ENCODE results near the gene LY6G5C.
"Not testable (repeated sequence)": the region's sequence is repeated elsewhere in the genome, so short reads cannot be mapped to it uniquely, and the experiment has no call there.

Gene LY6G5C

GRCh38 chr6:31715022-31715958 is 34.4 kb upstream of the LY6G5C start, which contains the start of gene LY6G6D:
LY6G6D (plus strand) TSS chr6:31715348; CDS start chr6:31715356, 8 bp downstream.
- no peak for DNase-seq

- DNase-seq = no peak
These were observed 33.3 kb upstream of the LY6G5C start for GRCh38 chr6:31713991-31714684.

- DNase-seq = no peak
These were observed 32.6 kb upstream of the LY6G5C start for GRCh38 chr6:31713465-31713864.

- DNase-seq = peak; percentile 21
These were observed 31.4 kb upstream of the LY6G5C start for GRCh38 chr6:31712296-31712695.

GRCh38 chr6:31711233-31711632 is 30.4 kb upstream of the LY6G5C start:
- no peak for DNase-seq

- DNase-seq = no peak
These were observed 29.8 kb upstream of the LY6G5C start for GRCh38 chr6:31710523-31711219.

- DNase-seq = not testable (repeated sequence)
These were observed 28.3 kb upstream of the LY6G5C start for GRCh38 chr6:31709157-31709556.

- no peak for DNase-seq
These were observed 27.4 kb upstream of the LY6G5C start for GRCh38 chr6:31708224-31708623.

- DNase-seq = no peak
These were observed 26.8 kb upstream of the LY6G5C start for GRCh38 chr6:31707701-31708100.

GRCh38 chr6:31706599-31706998 is 25.7 kb upstream of the LY6G5C start, which contains the start of gene LY6G6F:
LY6G6F (plus strand) TSS chr6:31706866; CDS start chr6:31706907, 41 bp downstream.
- no peak for DNase-seq

GRCh38 chr6:31705931-31706330 is 25.1 kb upstream of the LY6G5C start:
- no peak for DNase-seq

- peak; percentile 99 for DNase-seq
These were observed 22.2 kb upstream of the LY6G5C start, which contains the start of gene ABHD16A for GRCh38 chr6:31702819-31703716. ABHD16A (minus strand) TSS chr6:31703324; CDS start chr6:31703281, 43 bp downstream.

GRCh38 chr6:31702405-31702818 is 21.5 kb upstream of the LY6G5C start:
- DNase-seq = peak; percentile 49

- no peak for DNase-seq
These were observed 21.0 kb upstream of the LY6G5C start for GRCh38 chr6:31701666-31702404.

GRCh38 chr6:31700740-31701401 is 20.0 kb upstream of the LY6G5C start:
- no peak for DNase-seq

- peak; percentile 40 for DNase-seq
These were observed 16.7 kb upstream of the LY6G5C start for GRCh38 chr6:31697555-31697954.

- DNase-seq = no peak
These were observed 12.7 kb upstream of the LY6G5C start for GRCh38 chr6:31693535-31693934.

GRCh38 chr6:31692886-31693285 is 12.0 kb upstream of the LY6G5C start:
- no peak for DNase-seq

GRCh38 chr6:31692353-31692752 is 11.5 kb upstream of the LY6G5C start:
- DNase-seq = no peak

GRCh38 chr6:31691564-31692108 is 10.8 kb upstream of the LY6G5C start:
- DNase-seq = no peak

All from activated CD4-positive, alpha-beta T cell treated with anti-CD3 and anti-CD28 coated beads, Interleukin-2, Interleukin-6, amounts not matched to agents 100 ng/mL and 50 ng/mL, durations not matched to agents 16 hours and 8 hours (primary cell).